Measurements from ENCODE around the gene AP3B2. TPM values are rescaled to one million over a fixed set of nuclear protein-coding genes. Genes with fewer than 3 reads are reported as not detected.

AP3B2 gene
- total RNA-seq, 3 donors from 2014 or later = 4.6 to 8.0 (median 5.3) TPM

GRCh38 chr15:82624438-82624837, 85.2 kb downstream of the AP3B2 start:
- no peak for DNase-seq (ENCODE audit: low spot score in 2 of 2)
- TF ChIP-seq POLR2A (IDR thresholded peaks at IDR 0.05) (no peak), CTCF (IDR thresholded peaks at IDR 0.05) (no peak), POLR2AphosphoS5 (IDR thresholded peaks at IDR 0.05) (no peak)

GRCh38 chr15:82624008-82624407, 85.7 kb downstream of the AP3B2 start:
- DNase-seq (ENCODE audit: low spot score in 2 of 2) = no peak
- no peak overlapping the region for H3K27ac ChIP-seq
- no peak for TF ChIP-seq CTCF (IDR thresholded peaks at IDR 0.05)
- no peak for TF ChIP-seq POLR2AphosphoS5 (IDR thresholded peaks at IDR 0.05)
- no peak for TF ChIP-seq POLR2A (IDR thresholded peaks at IDR 0.05)
- no peaks in the 10 kb centered on the region for H3K4me1 ChIP-seq
- H3K4me3 ChIP-seq = no peak overlapping the region
- H3K27me3 ChIP-seq = no peaks in the 10 kb centered on the region
- intact Hi-C loops (cut with DNase I; ENCODE audit: low total_unique reads) = no loop called here
- no peaks in the 10 kb centered on the region for H3K36me3 ChIP-seq
- H3K9me3 ChIP-seq = no peaks in the 10 kb centered on the region

More at GRCh38 chr15:82624438-82624837, 85.2 kb downstream of the AP3B2 start:
- H3K9me3 ChIP-seq = no peaks in the 10 kb centered on the region
- no peak overlapping the region for H3K4me3 ChIP-seq
- no peak overlapping the region for H3K27ac ChIP-seq
- intact Hi-C loops (cut with DNase I; ENCODE audit: low total_unique reads) = no loop called here
- H3K4me1 ChIP-seq = no peaks in the 10 kb centered on the region
- H3K27me3 ChIP-seq = no peaks in the 10 kb centered on the region
- no peaks in the 10 kb centered on the region for H3K36me3 ChIP-seq

GRCh38 chr15:82621970-82622369, 87.7 kb downstream of the AP3B2 start:
- Histone ChIP-seq H3K27ac (no peak overlapping the region), H3K27me3 (no peaks in the 10 kb centered on the region), H3K9me3 (no peaks in the 10 kb centered on the region), H3K4me3 (no peak overlapping the region), H3K4me1 (no peaks in the 10 kb centered on the region), H3K36me3 (no peaks in the 10 kb centered on the region)
- no peak for DNase-seq (ENCODE audit: low spot score in 2 of 2)
- intact Hi-C loops (cut with DNase I; ENCODE audit: low total_unique reads) = no loop called here
- TF ChIP-seq CTCF (IDR thresholded peaks at IDR 0.05) (no peak), POLR2AphosphoS5 (IDR thresholded peaks at IDR 0.05) (no peak), POLR2A (IDR thresholded peaks at IDR 0.05) (no peak)

GRCh38 chr15:82613747-82614146, 95.9 kb downstream of the AP3B2 start:
- Histone ChIP-seq H3K9me3 (no peaks in the 10 kb centered on the region), H3K36me3 (no peaks in the 10 kb centered on the region), H3K4me1 (no peaks in the 10 kb centered on the region), H3K4me3 (no peak overlapping the region), H3K27me3 (no peaks in the 10 kb centered on the region), H3K27ac (peak overlapping the region in 1 of 2 donors; percentile 40)
- intact Hi-C loops (cut with DNase I; ENCODE audit: low total_unique reads) = no loop called here
- no peak for TF ChIP-seq POLR2AphosphoS5 (IDR thresholded peaks at IDR 0.05)
- TF ChIP-seq POLR2A (IDR thresholded peaks at IDR 0.05) = no peak
- TF ChIP-seq CTCF (IDR thresholded peaks at IDR 0.05) = no peak
- no peak for DNase-seq (ENCODE audit: low spot score in 2 of 2)

- no peaks in the 10 kb centered on the region for H3K36me3 ChIP-seq
- no peak overlapping the region for H3K4me3 ChIP-seq
- H3K27ac ChIP-seq = no peak overlapping the region
- TF ChIP-seq POLR2AphosphoS5 (IDR thresholded peaks at IDR 0.05) (no peak), CTCF (IDR thresholded peaks at IDR 0.05) (no peak), POLR2A (IDR thresholded peaks at IDR 0.05) (no peak)
- DNase-seq (ENCODE audit: low spot score in 2 of 2) = no peak
- H3K4me1 ChIP-seq = no peaks in the 10 kb centered on the region
- H3K27me3 ChIP-seq = no peaks in the 10 kb centered on the region
- intact Hi-C loops (cut with DNase I; ENCODE audit: low total_unique reads) = no loop called here
- no peaks in the 10 kb centered on the region for H3K9me3 ChIP-seq
Observed at GRCh38 chr15:82611348-82611747, 98.3 kb downstream of the AP3B2 start.

Other genes starting within 250 kb of the AP3B2 start
- gene RPS17, start 169.4 kb downstream of the AP3B2 start, total RNA-seq = 1,000 to 10,000 TPM; 2,556 to 3,448 (median 2,909) TPM
- gene CPEB1, start 62.5 kb downstream of the AP3B2 start, total RNA-seq = 1 to 10 TPM; 2.2 to 6.9 (median 4.6) TPM
- gene FSD2, start 96.2 kb upstream of the AP3B2 start, total RNA-seq = 1 to 10 TPM in 1 of 3 donors, under 1 TPM in 1, not detected in 1; under 0.01 to 1.6 TPM
- 10 to 100 TPM; 10.8 to 12.9 (median 11.0) TPM for gene WHAMM, start 99.8 kb upstream of the AP3B2 start, total RNA-seq
- gene HOMER2, start 242.8 kb upstream of the AP3B2 start, total RNA-seq = 100 to 1,000 TPM in 1 of 3 donors, 10 to 100 TPM in 1, 1 to 10 TPM in 1; 6.1 to 295 (median 77.7) TPM

All from breast epithelium (tissue), 4 donors.